Measurements from ENCODE around the gene TMEM234.

TMEM234 gene

GRCh38 chr1:32201011-32201855 lies 20.9 kb downstream of the TMEM234 start:
- Histone ChIP-seq H3K79me2 (ENCODE audit: insufficient read depth, low read length) (0 out of 2 replicates have a peak, but pooled peaks cover 3% of the 10 kb centered on the region), H3K9me2 (replicated peaks; ENCODE audit: insufficient read depth, low read length) (no peaks in the 10 kb centered on the region), H3K36me3 (ENCODE audit: low read length) (no peaks in the 10 kb centered on the region), H3K9me3 (ENCODE audit: insufficient read depth, low read length) (no peaks in the 10 kb centered on the region), H3K9ac (ENCODE audit: low read length) (peak overlapping the region; percentile 71), H4K20me1 (ENCODE audit: low read depth, low read length) (no peaks in the 10 kb centered on the region), H3F3A (ENCODE audit: insufficient read depth) (peaks cover 20% of the 10 kb centered on the region), H2AFZ (ENCODE audit: low read depth, low read length, severe bottlenecking) (peak overlapping the region; percentile 3), H3K4me3 (ENCODE audit: insufficient read depth, low read length, poor library complexity, severe bottlenecking) (peak overlapping the region; percentile 76), H3K27me3 (ENCODE audit: low read length) (no peaks in the 10 kb centered on the region), H3K27ac (ENCODE audit: low read depth, low read length) (peak overlapping the region; percentile 62), H3K4me2 (ENCODE audit: low read depth, low read length, poor library complexity, severe bottlenecking) (peak overlapping the region; percentile 64)
- TF ChIP-seq EZH2phosphoT487 (conservative IDR thresholded peaks at IDR 0.05; ENCODE audit: low read length) = no peak
- TF ChIP-seq CTCF (IDR thresholded peaks at IDR 0.05; ENCODE audit: insufficient read depth, low read length, poor library complexity, severe bottlenecking) = peak; percentile 30

GRCh38 chr1:32200226-32201010 lies 21.7 kb downstream of the TMEM234 start, which contains the start of gene CCDC28B:
TSS of gene CCDC28B (plus strand) at chr1:32200595. CDS start at chr1:32201936, 1,341 bp downstream.
- no peaks in the 10 kb centered on the region for H3K9me3 ChIP-seq (ENCODE audit: insufficient read depth, low read length)
- TF ChIP-seq EZH2phosphoT487 (conservative IDR thresholded peaks at IDR 0.05; ENCODE audit: low read length) = no peak
- TF ChIP-seq CTCF (IDR thresholded peaks at IDR 0.05; ENCODE audit: insufficient read depth, low read length, poor library complexity, severe bottlenecking) = no peak

DNA sequence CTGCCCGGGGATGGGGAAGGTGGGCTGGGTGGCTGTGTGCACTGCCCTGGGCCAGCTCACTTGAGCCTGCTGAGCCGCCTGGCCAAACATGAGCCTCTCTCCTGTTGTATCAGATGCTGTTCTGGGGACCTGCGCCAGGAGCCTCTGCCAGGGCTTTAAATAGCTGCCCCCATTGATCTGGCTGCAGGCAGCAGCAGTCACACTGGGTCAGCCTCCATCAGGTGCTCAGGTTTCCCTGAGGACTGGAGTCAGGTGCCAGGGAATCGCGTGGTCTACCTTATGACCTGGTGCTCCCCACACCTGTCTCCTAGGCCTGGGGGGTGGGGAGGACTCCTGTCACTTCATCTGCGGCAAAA lies 22.5 kb downstream of the TMEM234 start:
- 0 out of 2 replicates have a peak, but pooled peaks cover 3% of the 10 kb centered on the region for H3K79me2 ChIP-seq (ENCODE audit: insufficient read depth, low read length)
- peaks cover 22% of the 10 kb centered on the region for H3F3A ChIP-seq (ENCODE audit: insufficient read depth)
- peak overlapping the region; percentile 62 for H3K27ac ChIP-seq (ENCODE audit: low read depth, low read length)
- H3K9ac ChIP-seq (ENCODE audit: low read length) = peak overlapping the region; percentile 71
- no peaks in the 10 kb centered on the region for H3K9me3 ChIP-seq (ENCODE audit: insufficient read depth, low read length)
- H2AFZ ChIP-seq (ENCODE audit: low read depth, low read length, severe bottlenecking) = peak overlapping the region; percentile 35
- no peaks in the 10 kb centered on the region for H4K20me1 ChIP-seq (ENCODE audit: low read depth, low read length)
- H3K4me2 ChIP-seq (ENCODE audit: low read depth, low read length, poor library complexity, severe bottlenecking) = peak overlapping the region; percentile 64
- TF ChIP-seq CTCF (IDR thresholded peaks at IDR 0.05; ENCODE audit: insufficient read depth, low read length, poor library complexity, severe bottlenecking) (no peak), EZH2phosphoT487 (conservative IDR thresholded peaks at IDR 0.05; ENCODE audit: low read length) (no peak)
- H3K27me3 ChIP-seq (ENCODE audit: low read length) = no peaks in the 10 kb centered on the region
- peak overlapping the region; percentile 76 for H3K4me3 ChIP-seq (ENCODE audit: insufficient read depth, low read length, poor library complexity, severe bottlenecking)
- H3K9me2 ChIP-seq (replicated peaks; ENCODE audit: insufficient read depth, low read length) = no peaks in the 10 kb centered on the region
- H3K36me3 ChIP-seq (ENCODE audit: low read length) = no peaks in the 10 kb centered on the region

More at GRCh38 chr1:32200226-32201010, 21.7 kb downstream of the TMEM234 start, which contains the start of gene CCDC28B:
- no peaks in the 10 kb centered on the region for H3K9me2 ChIP-seq (replicated peaks; ENCODE audit: insufficient read depth, low read length)
- 0 out of 2 replicates have a peak, but pooled peaks cover 3% of the 10 kb centered on the region for H3K79me2 ChIP-seq (ENCODE audit: insufficient read depth, low read length)
- H3K36me3 ChIP-seq (ENCODE audit: low read length) = no peaks in the 10 kb centered on the region
- no peaks in the 10 kb centered on the region for H3K27me3 ChIP-seq (ENCODE audit: low read length)
- peak within 1 kb of the TSS; percentile 35 for H2AFZ ChIP-seq (ENCODE audit: low read depth, low read length, severe bottlenecking)
- peak within 1 kb of the TSS; percentile 62 for H3K27ac ChIP-seq (ENCODE audit: low read depth, low read length)
- peak within 1 kb of the TSS; percentile 64 for H3K4me2 ChIP-seq (ENCODE audit: low read depth, low read length, poor library complexity, severe bottlenecking)
- no peaks in the 10 kb centered on the region for H4K20me1 ChIP-seq (ENCODE audit: low read depth, low read length)
- peak within 1 kb of the TSS; percentile 76 for H3K4me3 ChIP-seq (ENCODE audit: insufficient read depth, low read length, poor library complexity, severe bottlenecking)
- H3K9ac ChIP-seq (ENCODE audit: low read length) = peak within 1 kb of the TSS; percentile 71
- peaks cover 23% of the 10 kb centered on the region for H3F3A ChIP-seq (ENCODE audit: insufficient read depth)

All from SU-DHL-6 (cell line).